ENCODE results near the gene PUS10.
"Not testable (repeated sequence)": the region's sequence is repeated elsewhere in the genome, so short reads cannot be mapped to it uniquely, and the experiment has no call there.

Gene PUS10

GRCh38 chr2:61017556-61018317 is at the start of gene PUS10, which contains the start of gene PEX13:
PUS10 (minus strand) TSS chr2:61018255; CDS start chr2:61011890, 6,365 bp downstream.
PEX13 (plus strand) TSS chr2:61017720; CDS start chr2:61017760, 40 bp downstream.
- peak; percentile 94 for DNase-seq

- DNase-seq = peak; percentile 92
Measured at GRCh38 chr2:61065714-61066709, 48.0 kb upstream of the PUS10 start, which contains the start of gene SANBR. SANBR (plus strand) TSS chr2:61065871; CDS start chr2:61070351, 4,480 bp downstream.

GRCh38 chr2:61059382-61059781 is 41.3 kb upstream of the PUS10 start:
- no peak for DNase-seq

- DNase-seq = no peak
Measured at GRCh38 chr2:61057562-61057961, 39.5 kb upstream of the PUS10 start.

GRCh38 chr2:61055557-61055956 is 37.5 kb upstream of the PUS10 start:
- no peak for DNase-seq

GRCh38 chr2:61045999-61046398 is 27.9 kb upstream of the PUS10 start:
- DNase-seq = no peak

GRCh38 chr2:61045226-61045625 is 27.2 kb upstream of the PUS10 start:
- DNase-seq = no peak

- no peak for DNase-seq
Measured at GRCh38 chr2:61044636-61045035, 26.6 kb upstream of the PUS10 start.

GRCh38 chr2:61042807-61043206 is 24.8 kb upstream of the PUS10 start:
- DNase-seq = no peak

- DNase-seq = not testable (repeated sequence)
Measured at GRCh38 chr2:61036643-61037042, 18.6 kb upstream of the PUS10 start.

- DNase-seq = not testable (repeated sequence)
Measured at GRCh38 chr2:61034592-61034991, 16.5 kb upstream of the PUS10 start.

- no peak for DNase-seq
Measured at GRCh38 chr2:61029533-61029932, 11.5 kb upstream of the PUS10 start.

- DNase-seq = no peak
Measured at GRCh38 chr2:61023670-61024069, 5.6 kb upstream of the PUS10 start.

GRCh38 chr2:61021228-61021660 is 3.2 kb upstream of the PUS10 start:
- DNase-seq = no peak

GRCh38 chr2:61018798-61019197 is 743 bp upstream of the PUS10 start:
- no peak for DNase-seq

- DNase-seq = peak; percentile 55
Measured at GRCh38 chr2:61018318-61018755, 282 bp upstream of the PUS10 start.

GRCh38 chr2:61017003-61017555 is 976 bp downstream of the PUS10 start:
- peak; percentile 95 for DNase-seq

- no peak for DNase-seq
Measured at GRCh38 chr2:61016392-61017002, 1.6 kb downstream of the PUS10 start.

GRCh38 chr2:61015976-61016375 is 2.1 kb downstream of the PUS10 start:
- DNase-seq = no peak

- DNase-seq = no peak
Measured at GRCh38 chr2:61014763-61015162, 3.3 kb downstream of the PUS10 start.

GRCh38 chr2:61013382-61013781 is 4.7 kb downstream of the PUS10 start:
- DNase-seq = no peak

GRCh38 chr2:61012303-61012702 is 5.8 kb downstream of the PUS10 start:
- not testable (repeated sequence) for DNase-seq

GRCh38 chr2:61011678-61012077 is 6.4 kb downstream of the PUS10 start:
- DNase-seq = no peak
